Stimulated activated CD8-positive, alpha-beta memory T cell treated with anti-CD3 and anti-CD28 coated beads, Interleukin-12 subunit alpha, Interleukin-12 subunit beta, amount 100 ng/mL, for 24 hours (primary cell): ENCODE measurements around the gene LONP1.

Source experiments
- DNase-seq: peaks from one replicate; pipeline ENCODE4 v3.0.0-alpha.2; 2020; ENCODE audit errors: extremely low read depth

LONP1 gene

GRCh38 chr19:5678071-5678718 lies 41.8 kb downstream of the LONP1 start:
- DNase-seq = no peak

GRCh38 chr19:5677580-5677979 lies 42.4 kb downstream of the LONP1 start:
- DNase-seq = no peak

GRCh38 chr19:5677136-5677535 lies 42.8 kb downstream of the LONP1 start:
- no peak for DNase-seq

GRCh38 chr19:5676772-5677105 lies 43.2 kb downstream of the LONP1 start:
- DNase-seq = no peak

GRCh38 chr19:5676105-5676771 lies 43.7 kb downstream of the LONP1 start:
- DNase-seq = no peak

- no peak for DNase-seq
These were observed 45.2 kb downstream of the LONP1 start for GRCh38 chr19:5674714-5675113.

- no peak for DNase-seq
These were observed 46.2 kb downstream of the LONP1 start for GRCh38 chr19:5673752-5674151.

- no peak for DNase-seq
These were observed 47.1 kb downstream of the LONP1 start for GRCh38 chr19:5672708-5673459.

- no peak for DNase-seq
These were observed 48.3 kb downstream of the LONP1 start for GRCh38 chr19:5671600-5671999.

GRCh38 chr19:5669212-5669611 lies 50.7 kb downstream of the LONP1 start:
- DNase-seq = no peak

- DNase-seq = no peak
These were observed 52.1 kb downstream of the LONP1 start for GRCh38 chr19:5667751-5668271.

GRCh38 chr19:5666921-5667610 lies 52.9 kb downstream of the LONP1 start:
- DNase-seq = no peak

GRCh38 chr19:5665781-5666513 lies 54.0 kb downstream of the LONP1 start:
- no peak for DNase-seq

- DNase-seq = no peak
These were observed 55.4 kb downstream of the LONP1 start for GRCh38 chr19:5664515-5664914.

GRCh38 chr19:5663904-5664303 lies 56.0 kb downstream of the LONP1 start:
- no peak for DNase-seq

GRCh38 chr19:5661483-5661882 lies 58.5 kb downstream of the LONP1 start:
- DNase-seq = no peak

- DNase-seq = no peak
These were observed 64.5 kb downstream of the LONP1 start for GRCh38 chr19:5655412-5655811.

- DNase-seq = no peak
These were observed 65.0 kb downstream of the LONP1 start for GRCh38 chr19:5654931-5655330.

GRCh38 chr19:5652261-5652660 lies 67.7 kb downstream of the LONP1 start:
- DNase-seq = no peak

- DNase-seq = no peak
These were observed 68.6 kb downstream of the LONP1 start for GRCh38 chr19:5651361-5651760.

- no peak for DNase-seq
These were observed 71.5 kb downstream of the LONP1 start for GRCh38 chr19:5648464-5648863.

- no peak for DNase-seq
These were observed 73.2 kb downstream of the LONP1 start for GRCh38 chr19:5646703-5647102.
